NCI-H146 treated with DMSO at 0.1 percent for 48 hours (cell line): ENCODE measurements around the gene OR13J1.
"Not testable (repeated sequence)": the region's sequence is repeated elsewhere in the genome, so short reads cannot be mapped to it uniquely, and the experiment has no call there.

Experiments
- DNase-seq: peaks from one replicate; lab custom pipeline; 2025; ENCODE audit not compliant: unreplicated experiment; lab: John Stamatoyannopoulos, UW

Gene OR13J1

GRCh38 chr9:35905051-35905781, 35.0 kb upstream of the OR13J1 start:
- DNase-seq: no peak

- DNase-seq: no peak
Observed at GRCh38 chr9:35904338-35904737, 34.1 kb upstream of the OR13J1 start.

- peak; percentile 45 for DNase-seq
Observed at GRCh38 chr9:35903049-35903448, 32.8 kb upstream of the OR13J1 start.

- DNase-seq: no peak
Observed at GRCh38 chr9:35899021-35899420, 28.8 kb upstream of the OR13J1 start.

GRCh38 chr9:35898337-35898736, 28.1 kb upstream of the OR13J1 start:
- DNase-seq: no peak

- DNase-seq: not testable (repeated sequence)
Observed at GRCh38 chr9:35897376-35898099, 27.3 kb upstream of the OR13J1 start.

- no peak for DNase-seq
Observed at GRCh38 chr9:35896570-35896969, 26.4 kb upstream of the OR13J1 start.

- no peak for DNase-seq
Observed at GRCh38 chr9:35892051-35892450, 21.9 kb upstream of the OR13J1 start.

GRCh38 chr9:35891646-35892045, 21.4 kb upstream of the OR13J1 start:
- no peak for DNase-seq

- not testable (repeated sequence) for DNase-seq
Observed at GRCh38 chr9:35884908-35885307, 14.7 kb upstream of the OR13J1 start.

- no peak for DNase-seq
Observed at GRCh38 chr9:35882996-35883395, 12.8 kb upstream of the OR13J1 start.

- DNase-seq: peak; percentile 66
Observed at GRCh38 chr9:35882263-35882848, 12.2 kb upstream of the OR13J1 start.

GRCh38 chr9:35872505-35872904, 2.3 kb upstream of the OR13J1 start:
- DNase-seq: no peak

GRCh38 chr9:35871545-35871944, 1.3 kb upstream of the OR13J1 start:
- DNase-seq: no peak

GRCh38 chr9:35869621-35870216, 482 bp downstream of the OR13J1 start:
- no peak for DNase-seq

GRCh38 chr9:35868933-35869332, 1.3 kb downstream of the OR13J1 start:
- no peak for DNase-seq

GRCh38 chr9:35867538-35867937, 2.7 kb downstream of the OR13J1 start:
- DNase-seq: no peak

- no peak for DNase-seq
Observed at GRCh38 chr9:35864695-35865255, 5.4 kb downstream of the OR13J1 start.

- no peak for DNase-seq
Observed at GRCh38 chr9:35863583-35863982, 6.6 kb downstream of the OR13J1 start.

- no peak for DNase-seq
Observed at GRCh38 chr9:35862328-35862727, 7.9 kb downstream of the OR13J1 start.

GRCh38 chr9:35861161-35861897, 8.9 kb downstream of the OR13J1 start:
- no peak for DNase-seq
